ENCODE data around the gene CDC42BPG. TPM values are rescaled to one million over a fixed set of nuclear protein-coding genes. Genes with fewer than 3 reads are reported as not detected.

The CDC42BPG gene
- total and polyA plus RNA-seq, 9 of the 15 experiments (the other 6 are each of a cell fraction or from before 2014, with no cell fraction given): 0.04 to 8.8 (median 2.1) TPM

- TF ChIP-seq ATF7 (IDR thresholded peaks at IDR 0.05) (peak; percentile 54; the same call in 1 of the 2 replicates), CTCF (IDR thresholded peaks at IDR 0.05 in 2 of 3, conservative IDR thresholded peaks at IDR 0.05 in 1 of 3; ENCODE audit: insufficient read depth in 2 of 3, low read depth in 1 of 3, low read length in 3 of 3) (peak; percentile 94 to 99 (median 98)), KDM1A (IDR thresholded peaks at IDR 0.05) (peak; percentile 54 to 85; a peak in 3 of 4 replicates), ZNF699 (CRISPR knock-in tag; IDR thresholded peaks at IDR 0.05; ENCODE audit: insufficient replicate concordance) (no peak), CREB1 (IDR thresholded peaks at IDR 0.05) (no peak), CREB1 (CRISPR knock-in tag; IDR thresholded peaks at IDR 0.05) (peak; percentile 58; the same call in 1 of the 2 replicates), ESRRA (IDR thresholded peaks at IDR 0.05; ENCODE audit: borderline replicate concordance, low read depth) (peak; percentile 42; the same call in 1 of the 2 replicates), ZNF584 (CRISPR knock-in tag; IDR thresholded peaks at IDR 0.05; ENCODE audit: low read depth) (no peak), TRIM28 (IDR thresholded peaks at IDR 0.05) (peak; percentile 38; the same call in 1 of the 2 replicates), ZSCAN29 (IDR thresholded peaks at IDR 0.05) (no peak), REST (IDR thresholded peaks at IDR 0.05; ENCODE audit: borderline replicate concordance) (peak; percentile 93), REST (CRISPR knock-in tag; IDR thresholded peaks at IDR 0.05; ENCODE audit: low read depth) (0 out of 2 replicates have a peak, but pooled peaks have one; percentile 36), RBM25 (IDR thresholded peaks at IDR 0.05; ENCODE audit: low read depth, low read length, severe bottlenecking) (peak; percentile 95), ZBTB9 (CRISPR knock-in tag; IDR thresholded peaks at IDR 0.05) (peak; percentile 57; the same call in 1 of the 2 replicates), SMARCA4 (IDR thresholded peaks at IDR 0.05) (0 out of 2 replicates have a peak, but pooled peaks have one; percentile 13), LEF1 (IDR thresholded peaks at IDR 0.05) (0 out of 2 replicates have a peak, but pooled peaks have one; percentile 30), ZBTB17 (CRISPR knock-in tag; IDR thresholded peaks at IDR 0.05) (peak; percentile 42; the same call in 1 of the 2 replicates), HDAC1 (IDR thresholded peaks at IDR 0.05) (0 out of 4 replicates have a peak, but pooled peaks of 1 of the 2 experiments have one; percentile 35)
Measured at GRCh38 chr11:64846998-64847666, 2.7 kb upstream of the CDC42BPG start (continued).

Data from K562 (cell line).